NB4 (cell line): Measurements from ENCODE around the gene C6orf89.

Experiments used
- MAX ChIP-seq: IDR thresholded peaks from 2 replicates; pipeline ENCODE4 v1.6.1; 2011; ENCODE audit warnings: low read depth, low read length
- TF ChIP-seq, protein P1 (sequence below): IDR thresholded peaks from one replicate; pipeline ENCODE4 v1.5.1; 2012; ENCODE audit warnings: low read depth, low read length

DNA sequence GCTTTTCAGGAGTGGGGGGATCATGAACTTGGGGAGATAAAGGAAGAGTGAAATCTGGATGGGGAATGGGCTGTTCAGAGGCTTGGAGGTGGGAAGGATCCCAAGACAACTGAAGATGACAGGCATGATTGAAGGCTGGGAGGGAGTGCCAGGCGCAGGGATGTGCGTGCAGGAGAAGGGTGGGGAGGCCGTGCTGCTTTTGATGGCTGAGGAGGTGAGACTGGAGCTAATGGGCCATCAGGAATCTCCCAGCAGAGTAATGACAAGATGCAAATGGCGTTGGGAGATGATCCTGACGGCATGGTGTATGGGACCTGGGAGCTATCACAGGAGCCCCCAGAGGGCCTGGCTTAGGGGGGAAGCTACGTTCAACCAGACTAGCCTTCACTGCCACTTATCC is 48.1 kb upstream of the C6orf89 start:
- TF ChIP-seq, protein P1, sequence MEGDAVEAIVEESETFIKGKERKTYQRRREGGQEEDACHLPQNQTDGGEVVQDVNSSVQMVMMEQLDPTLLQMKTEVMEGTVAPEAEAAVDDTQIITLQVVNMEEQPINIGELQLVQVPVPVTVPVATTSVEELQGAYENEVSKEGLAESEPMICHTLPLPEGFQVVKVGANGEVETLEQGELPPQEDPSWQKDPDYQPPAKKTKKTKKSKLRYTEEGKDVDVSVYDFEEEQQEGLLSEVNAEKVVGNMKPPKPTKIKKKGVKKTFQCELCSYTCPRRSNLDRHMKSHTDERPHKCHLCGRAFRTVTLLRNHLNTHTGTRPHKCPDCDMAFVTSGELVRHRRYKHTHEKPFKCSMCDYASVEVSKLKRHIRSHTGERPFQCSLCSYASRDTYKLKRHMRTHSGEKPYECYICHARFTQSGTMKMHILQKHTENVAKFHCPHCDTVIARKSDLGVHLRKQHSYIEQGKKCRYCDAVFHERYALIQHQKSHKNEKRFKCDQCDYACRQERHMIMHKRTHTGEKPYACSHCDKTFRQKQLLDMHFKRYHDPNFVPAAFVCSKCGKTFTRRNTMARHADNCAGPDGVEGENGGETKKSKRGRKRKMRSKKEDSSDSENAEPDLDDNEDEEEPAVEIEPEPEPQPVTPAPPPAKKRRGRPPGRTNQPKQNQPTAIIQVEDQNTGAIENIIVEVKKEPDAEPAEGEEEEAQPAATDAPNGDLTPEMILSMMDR: no peak
- no peak for TF ChIP-seq MAX
